Stimulated activated CD8-positive, alpha-beta memory T cell treated with anti-CD3 and anti-CD28 coated beads, Interleukin-4, amount 100 ng/mL, for 48 hours (primary cell): ENCODE data around the gene NEDD4L.

Experiments
- DNase-seq: peaks from one replicate; pipeline ENCODE4 v3.0.0-alpha.2; 2020

The NEDD4L gene

DNA sequence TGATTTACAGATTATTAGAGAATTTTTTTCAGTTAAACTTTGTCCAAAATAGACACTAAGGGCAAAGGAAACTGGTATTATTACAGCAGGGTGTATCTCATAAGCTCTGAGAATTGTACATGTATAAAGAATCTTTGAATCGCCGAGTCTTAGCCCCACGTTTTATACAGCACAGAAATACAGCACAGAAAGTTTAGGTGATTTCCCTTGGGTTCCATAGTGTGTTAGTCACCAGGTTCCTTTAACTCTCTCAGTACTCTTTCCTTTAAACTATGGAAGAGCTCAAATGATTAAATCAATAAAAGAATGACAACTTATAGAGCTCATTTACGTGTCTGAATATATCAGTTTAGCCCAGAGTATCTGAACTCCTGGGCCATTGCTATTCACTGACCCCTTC is 256.8 kb downstream of the NEDD4L start:
- no peak for DNase-seq

DNA sequence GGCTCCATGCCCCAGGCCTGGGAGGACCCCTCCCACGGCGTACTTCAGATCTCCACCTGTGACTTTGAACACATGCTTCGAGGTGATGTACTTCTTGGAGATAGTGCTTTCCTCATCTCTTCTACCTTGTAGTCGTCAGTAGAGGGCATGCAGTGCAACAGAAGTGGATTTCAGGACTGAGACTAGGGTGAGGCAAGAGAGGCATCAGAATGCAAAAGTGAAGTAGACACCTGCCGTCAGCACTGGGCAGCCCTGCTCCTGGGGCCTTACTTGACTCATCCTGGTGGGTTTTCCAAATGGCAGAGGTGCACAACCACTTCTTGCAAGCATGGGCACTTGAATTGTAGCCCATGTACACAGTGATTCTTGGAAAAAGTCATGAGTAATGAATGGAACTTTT is 258.8 kb downstream of the NEDD4L start:
- no peak for DNase-seq

DNA sequence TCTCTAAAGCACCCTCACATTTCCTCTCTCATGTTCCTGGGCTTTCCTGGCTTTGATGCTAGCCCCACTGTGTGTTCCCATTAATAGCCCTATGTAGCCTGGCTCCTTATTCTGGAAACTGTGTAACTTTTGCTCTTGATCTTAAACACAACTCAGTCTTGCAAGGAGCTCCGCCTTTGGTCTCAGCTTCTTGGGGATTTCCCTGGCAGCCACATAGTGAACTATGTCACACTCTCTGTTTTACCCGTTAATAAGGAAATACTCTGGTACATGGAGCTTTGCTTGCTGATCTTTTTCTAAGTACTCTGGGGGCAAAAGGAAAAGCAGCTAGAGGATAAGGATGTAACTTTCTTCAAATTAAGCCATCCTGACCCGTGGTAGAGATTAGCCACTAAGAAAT is 259.3 kb downstream of the NEDD4L start:
- peak; percentile 35 for DNase-seq

DNA sequence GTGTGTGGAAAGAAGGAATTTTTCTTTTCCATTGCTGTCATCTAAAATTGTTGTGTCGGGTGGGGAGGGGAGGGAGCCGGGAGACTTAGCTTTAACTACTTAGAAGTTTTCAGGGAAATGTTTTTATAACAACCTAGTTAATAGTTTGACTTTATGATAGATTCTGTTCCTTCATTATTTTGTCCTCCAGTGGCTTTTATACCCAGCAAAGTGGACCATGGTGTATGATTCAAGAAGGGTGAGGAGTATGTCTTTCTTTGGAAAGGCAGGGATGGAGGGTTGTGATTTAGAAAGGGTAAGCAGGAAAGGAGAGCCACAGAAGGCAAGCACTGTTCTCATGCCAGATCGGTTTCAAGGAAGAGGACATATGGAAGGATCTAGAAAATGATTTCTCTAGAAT is 261.8 kb downstream of the NEDD4L start:
- DNase-seq: no peak

DNA sequence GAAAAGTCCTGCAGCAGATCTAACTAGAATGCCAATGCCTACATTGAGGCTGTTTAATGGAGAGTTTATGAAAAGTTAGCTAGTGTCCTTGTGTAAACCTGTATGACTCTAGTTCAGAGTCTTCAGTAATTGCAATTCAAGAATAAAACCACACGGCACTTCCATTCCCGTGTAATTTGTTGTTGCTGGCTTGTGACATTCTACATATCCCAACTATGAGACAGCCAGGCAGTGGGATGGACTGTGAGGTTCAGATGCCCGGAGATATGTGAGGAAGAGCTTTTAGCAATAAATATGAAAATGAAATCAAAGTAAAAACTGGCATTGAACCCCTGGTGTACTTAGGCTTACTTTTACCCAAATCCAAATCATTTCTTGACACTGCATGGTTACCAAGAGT is 263.4 kb downstream of the NEDD4L start:
- no peak for DNase-seq

DNA sequence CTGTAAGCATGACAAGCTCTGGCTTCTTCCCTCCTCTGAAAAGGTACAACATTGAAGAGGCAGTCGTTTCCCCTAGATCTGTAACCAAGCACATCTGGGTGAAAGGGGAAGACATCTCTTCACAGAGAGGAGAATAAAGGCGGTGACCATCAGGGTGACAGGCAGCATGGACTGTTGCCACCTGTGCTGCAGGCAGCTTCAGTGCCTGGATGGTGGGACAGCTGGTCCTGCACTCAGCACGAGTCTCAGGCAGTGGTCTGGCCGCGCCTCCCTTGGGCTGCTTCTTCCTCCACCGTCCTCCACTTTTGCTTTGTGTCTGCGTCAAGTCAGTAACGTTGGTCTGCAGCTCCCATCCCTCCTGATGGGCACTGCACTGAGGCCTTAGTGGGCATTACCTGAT is 264.4 kb downstream of the NEDD4L start:
- DNase-seq: no peak

DNA sequence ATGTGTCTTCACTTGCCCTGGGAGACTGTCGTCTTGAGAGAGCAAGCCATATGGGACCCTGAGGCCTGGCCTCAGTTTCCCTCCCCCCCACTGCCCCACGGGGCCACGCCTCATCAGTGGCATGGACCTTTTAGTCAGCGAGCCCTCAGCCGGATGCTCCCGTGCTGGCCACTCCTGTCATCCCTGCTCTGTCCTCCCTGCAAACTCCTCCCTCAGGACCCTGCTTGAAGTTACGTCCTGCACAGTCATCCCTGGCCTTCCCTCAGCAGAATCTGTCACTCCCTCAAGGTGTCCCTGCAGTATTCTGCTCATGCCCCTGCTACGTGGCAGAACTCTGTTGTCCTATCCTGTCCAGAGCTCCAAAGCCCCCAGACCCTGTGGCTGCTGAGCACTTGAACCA is 265.1 kb downstream of the NEDD4L start:
- DNase-seq: no peak

DNA sequence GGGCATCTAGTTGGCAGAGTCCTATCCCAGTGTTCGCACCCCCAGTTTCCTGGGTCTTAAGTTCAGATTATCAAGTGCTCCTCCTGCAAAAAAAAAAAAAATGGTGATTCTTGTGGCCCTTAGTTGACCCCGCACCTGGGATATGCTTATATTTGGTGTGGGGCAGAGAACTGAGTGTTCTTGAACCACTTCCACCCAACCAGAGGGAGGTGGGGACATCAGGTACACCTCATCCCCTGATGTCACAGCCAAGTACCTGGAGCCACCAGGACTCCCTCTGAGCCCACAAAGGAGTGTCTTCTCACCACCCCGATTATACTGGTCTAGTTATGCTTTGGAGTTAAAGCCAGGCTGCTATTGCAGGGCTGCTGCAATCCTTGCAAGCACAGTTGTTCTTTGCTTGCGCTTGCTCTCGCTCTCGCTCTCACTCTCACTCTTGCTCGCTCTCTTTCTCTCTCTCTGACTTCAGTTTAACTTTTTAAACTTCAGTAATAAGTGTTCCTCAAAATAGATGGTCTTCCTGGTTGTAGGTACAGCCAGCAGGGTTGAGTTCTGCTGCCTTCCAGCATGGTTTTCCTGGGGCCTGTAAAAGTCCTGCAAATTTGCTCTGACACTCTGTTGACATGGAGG is 265.7 kb downstream of the NEDD4L start:
- no peak for DNase-seq

DNA sequence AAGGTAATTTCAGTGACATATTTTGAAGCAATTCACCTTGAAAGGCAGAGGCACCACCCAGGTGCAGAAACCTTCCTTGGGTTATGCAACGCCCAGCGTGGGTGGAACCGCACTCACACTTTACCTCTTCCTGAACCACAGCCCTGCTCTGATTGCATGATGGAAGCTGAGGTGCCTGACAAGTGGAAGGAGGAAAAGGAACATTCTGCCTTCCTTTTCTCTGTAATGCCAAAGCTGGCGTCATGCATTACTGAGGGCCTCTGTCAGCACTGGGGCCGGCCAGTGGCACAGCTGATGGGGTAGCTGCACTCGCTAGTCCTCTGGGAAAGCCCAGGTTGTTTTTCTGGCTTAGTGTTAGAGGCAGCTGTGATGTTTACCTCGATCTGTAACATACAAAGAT is 266.5 kb downstream of the NEDD4L start:
- DNase-seq: peak; percentile 66

DNA sequence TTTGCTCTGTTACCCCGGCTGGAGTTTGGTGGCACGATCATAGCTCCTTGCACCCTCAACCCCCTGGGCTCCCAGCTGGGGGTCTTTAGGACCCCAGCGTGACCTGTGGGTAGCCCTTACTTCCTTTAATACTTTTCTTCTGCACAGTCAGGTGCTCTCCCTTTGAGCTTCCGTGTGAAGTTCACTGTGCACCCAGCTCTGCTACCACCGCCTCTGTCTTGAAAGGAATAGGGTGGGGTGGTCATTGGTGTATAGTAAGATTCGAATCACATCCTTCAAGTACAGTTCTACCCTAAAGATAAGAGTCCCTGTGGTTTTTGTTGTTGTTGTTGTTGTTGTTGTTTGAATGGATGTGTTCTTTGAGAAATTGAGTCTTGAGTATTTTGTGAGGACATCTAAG is 267.4 kb downstream of the NEDD4L start:
- no peak for DNase-seq

DNA sequence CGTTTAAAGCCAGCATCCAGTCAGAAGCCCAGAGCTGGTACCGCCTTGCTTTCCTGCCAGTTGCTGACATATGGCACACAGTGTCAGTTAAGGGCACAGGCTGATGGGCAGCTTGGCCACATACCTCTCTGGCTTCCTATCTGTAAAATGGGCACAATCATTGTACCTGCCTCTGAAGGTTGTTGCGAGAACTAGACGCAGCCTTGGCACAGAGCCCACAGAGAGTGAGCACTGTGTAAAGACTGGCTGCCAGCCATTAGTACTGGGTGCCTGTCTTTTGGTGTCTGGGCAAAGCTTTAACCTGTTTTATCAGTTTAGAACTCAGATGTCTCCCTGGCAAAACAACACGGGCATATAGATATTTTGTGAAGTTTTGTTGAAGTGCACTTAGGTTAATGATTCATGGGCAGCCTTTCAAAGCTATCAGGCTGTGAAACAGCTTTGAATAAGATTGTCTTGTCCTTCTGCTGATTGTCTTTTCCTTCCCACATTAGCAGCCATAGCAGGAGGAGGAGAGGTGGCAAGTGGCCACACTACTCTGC is 269.5 kb downstream of the NEDD4L start:
- no peak for DNase-seq

DNA sequence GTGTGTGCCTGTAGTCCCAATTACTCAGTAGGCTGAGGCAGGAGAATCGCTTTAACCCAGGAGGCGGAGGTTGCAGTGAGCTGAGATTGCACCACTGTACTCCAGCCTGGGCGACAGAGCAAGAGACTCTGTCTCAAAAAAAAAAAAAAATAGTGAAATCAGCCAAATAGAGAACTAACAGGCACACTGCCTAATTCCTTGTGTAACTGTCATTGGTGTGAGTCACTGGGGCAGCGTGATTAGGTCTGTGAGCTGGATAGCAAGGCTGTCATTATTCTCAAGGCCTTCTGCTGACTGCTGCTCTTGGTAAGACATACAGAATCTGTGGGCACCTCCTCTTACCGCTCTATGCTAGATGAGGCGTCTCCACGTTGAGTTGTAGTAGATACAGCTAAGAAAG is 270.3 kb downstream of the NEDD4L start:
- no peak for DNase-seq

DNA sequence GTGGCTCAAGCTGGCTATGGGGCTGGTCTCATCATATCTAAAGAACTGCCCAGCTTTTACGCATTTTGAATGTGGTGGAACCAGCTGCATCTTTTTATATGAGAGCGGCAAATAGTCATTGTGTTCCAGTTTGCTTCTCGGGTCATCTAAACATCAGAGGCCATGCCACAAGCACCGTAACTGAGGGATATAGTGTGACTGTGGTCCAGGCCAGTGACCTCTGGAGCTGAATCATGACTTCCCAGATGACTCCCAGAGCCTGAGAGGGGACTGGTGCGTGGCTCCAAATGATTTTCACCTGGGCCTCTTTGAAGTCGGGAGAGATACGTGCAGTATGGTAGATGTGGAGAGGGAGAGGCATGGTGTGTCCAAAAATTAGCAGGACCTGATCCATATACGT is 271.0 kb downstream of the NEDD4L start:
- no peak for DNase-seq

DNA sequence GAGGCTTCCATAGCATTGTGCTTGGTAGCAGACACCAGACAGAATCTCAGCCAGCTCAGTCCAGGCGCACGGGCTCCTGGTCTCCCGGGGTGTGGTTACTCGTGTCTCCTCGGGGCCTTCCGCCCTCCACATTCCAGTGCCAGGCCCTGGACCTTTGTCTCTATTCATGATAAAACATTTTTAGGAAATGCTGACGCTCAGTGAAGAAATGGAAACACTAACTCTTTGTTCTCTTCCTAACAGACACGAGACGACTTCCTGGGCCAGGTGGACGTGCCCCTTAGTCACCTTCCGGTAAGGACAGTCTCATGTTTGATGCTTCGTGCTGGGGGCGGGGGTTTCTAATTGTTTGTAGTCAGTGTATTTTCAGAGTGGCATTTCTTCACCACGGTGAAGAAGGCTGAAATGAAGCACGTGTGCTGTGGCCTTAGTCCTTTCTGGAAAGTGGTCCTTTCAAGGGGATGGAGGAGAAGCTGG is 271.8 kb downstream of the NEDD4L start:
- DNase-seq: no peak

DNA sequence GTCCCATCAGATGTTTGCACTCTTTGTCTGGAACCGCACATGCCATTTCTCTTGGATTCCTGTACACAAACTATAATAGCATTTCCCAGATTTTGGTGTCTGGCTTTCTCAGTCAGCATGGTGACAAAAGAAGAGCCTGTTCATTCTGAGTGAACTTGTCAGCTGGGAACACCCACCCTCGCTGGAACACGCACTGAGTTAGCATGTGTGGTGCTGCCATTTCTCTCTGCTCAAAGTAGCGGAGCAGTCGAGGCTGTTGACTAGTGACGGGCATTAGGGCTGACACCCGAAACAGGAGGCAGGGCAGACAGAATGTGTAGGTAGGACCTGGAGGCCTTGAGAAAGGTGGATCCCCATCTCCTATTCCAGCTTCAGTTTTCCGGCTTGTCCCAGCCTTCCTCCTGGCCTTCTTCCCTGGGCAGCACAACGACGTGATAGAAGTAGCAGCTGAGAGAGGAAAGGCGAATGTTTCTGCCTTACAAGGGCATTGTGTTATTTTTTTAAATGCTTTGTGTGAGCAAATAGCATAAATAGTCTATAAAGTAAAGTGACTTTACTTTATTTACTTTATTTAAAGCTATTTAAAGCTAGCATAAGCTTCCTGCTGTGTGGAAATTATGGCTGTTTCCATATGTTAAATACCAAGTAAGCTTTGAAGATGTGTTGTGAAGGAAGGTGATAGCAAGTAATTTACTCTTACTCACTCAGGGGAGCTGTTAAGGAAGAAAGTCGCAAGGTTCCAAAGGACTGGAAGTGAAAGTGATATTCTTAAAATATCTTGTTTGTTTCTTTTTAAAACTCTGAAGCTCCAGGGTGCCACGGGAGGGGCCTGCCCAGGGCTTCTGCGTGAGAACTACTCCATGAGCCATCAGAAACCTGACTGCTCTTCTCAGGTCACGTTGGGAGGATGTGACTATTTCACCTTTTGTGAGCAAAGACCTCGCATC is 272.6 kb downstream of the NEDD4L start:
- no peak for DNase-seq

DNA sequence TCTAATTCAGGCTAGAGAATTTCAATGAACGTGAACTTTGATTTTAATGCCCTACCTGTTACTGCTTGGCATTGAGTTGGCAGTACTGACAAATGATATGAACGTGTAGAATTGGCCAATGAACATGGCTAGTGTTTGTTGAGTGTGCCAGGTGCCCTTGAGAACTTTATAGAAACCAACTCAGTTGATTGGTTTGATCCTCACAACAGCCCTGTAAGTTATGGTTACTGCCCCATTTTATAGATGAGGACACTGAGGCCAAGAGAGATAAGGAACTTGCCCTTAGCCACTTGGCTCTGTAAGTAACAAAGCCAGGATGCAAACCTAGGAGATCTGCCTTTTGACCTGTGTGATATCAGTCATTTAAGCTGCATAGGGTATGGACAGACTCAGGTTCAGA is 275.7 kb downstream of the NEDD4L start:
- no peak for DNase-seq

DNA sequence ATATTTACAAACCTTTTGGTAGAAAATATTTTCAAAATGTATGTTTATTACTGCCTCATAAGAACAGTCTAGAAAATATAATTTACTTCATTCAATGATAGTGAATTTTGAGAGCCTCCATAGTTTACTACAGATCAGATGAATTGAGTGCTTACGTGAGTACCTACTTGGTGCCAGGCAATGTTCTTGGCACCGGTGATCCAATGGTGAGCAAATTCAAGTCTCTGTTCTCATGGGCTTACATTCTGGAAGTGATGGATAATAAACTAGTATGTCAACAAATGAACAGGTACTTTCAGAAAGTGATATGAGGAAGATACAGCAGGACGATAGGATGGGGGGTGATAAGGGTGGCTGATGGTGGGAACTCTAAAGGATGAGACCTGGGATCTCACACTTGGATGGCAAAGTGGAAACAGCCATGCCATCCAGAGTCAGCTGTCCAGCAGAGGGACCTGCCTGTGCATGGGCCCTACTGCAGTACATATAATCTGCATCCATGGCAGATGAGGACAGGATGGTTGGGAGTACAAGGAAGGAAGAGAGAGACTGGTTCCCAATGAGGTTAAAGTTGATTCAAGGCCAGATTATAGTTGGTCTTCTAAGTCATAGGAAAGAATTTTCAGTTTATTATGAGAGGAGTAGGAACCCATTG is 277.0 kb downstream of the NEDD4L start:
- DNase-seq: no peak

DNA sequence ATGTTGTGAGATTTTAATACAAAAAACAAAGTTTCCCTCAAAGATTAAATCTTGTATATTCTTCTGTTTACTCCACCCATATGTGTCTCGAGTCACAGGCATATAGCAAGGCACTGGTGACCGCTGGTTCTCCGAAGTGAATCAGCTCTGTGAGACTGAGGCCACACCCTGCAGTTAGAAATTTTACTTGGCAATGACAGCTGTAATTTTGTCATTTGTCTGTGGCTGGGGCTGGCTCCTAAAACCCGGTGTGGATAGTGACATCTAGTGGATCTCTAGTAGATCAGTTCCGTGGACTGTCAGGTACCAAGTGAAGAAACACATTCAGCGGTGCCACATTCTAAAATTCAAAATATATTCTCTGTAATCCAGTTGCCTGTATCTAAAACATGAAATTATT is 278.0 kb downstream of the NEDD4L start:
- DNase-seq: peak; percentile 46

DNA sequence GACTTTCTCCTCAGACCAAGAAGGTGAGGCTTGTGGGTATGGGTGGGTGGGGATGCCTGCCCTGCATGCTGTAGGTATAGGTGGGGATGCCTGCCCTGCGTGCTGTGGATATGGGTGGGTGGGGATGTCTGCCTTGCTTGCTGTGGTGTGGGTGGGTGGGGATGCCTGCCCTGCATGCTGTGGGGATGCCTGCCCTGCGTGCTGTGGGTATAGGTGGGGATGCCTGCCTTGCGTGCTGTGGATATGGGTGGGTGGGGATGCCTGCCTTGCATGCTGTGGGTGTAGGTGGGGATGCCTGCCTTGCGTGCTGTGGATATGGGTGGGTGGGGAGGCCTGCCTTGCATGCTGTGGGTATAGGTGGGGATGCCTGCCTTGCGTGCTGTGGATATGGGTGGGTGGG is 278.4 kb downstream of the NEDD4L start:
- no peak for DNase-seq

DNA sequence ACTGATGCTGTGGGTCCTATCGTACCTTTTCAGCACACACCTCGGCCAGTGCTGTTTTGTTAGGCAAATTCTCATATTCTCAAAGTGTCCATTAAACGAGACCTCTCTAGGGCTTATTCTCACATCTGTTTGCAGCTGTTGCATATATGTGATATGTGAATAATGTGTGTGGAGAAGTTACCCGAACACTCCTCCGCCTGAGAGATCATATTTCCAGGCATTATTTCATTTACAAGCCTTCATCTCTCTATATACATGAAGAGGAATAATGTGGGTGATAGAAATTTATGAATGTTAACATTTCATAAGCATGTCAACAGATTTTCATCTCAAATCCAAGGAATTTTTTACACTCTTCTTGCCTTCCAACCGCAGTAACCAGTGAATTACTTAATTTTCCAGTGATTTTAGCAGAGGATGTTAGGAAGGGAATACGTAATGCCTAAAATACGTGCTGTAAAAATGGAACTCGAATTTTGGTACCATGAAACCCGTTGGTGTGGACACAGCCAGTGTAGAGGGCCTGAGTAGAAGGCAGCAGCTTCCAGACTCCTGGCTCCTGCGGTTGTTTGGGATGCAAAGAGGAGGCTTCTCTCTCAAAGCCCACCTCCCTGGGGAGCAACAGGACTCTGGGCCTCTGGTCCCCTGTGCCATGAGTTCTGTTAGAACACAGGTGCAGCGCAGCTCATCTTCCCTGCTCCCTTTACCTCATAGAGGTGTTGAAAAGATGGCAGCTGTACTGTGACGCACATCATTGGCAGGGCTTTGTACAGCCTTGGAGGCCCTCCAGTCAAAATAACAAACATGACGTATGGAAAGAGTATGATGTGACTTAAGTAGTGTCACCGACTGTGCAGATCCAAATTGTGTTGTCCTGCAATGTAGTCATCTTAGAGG is 280.1 kb downstream of the NEDD4L start:
- DNase-seq: no peak

DNA sequence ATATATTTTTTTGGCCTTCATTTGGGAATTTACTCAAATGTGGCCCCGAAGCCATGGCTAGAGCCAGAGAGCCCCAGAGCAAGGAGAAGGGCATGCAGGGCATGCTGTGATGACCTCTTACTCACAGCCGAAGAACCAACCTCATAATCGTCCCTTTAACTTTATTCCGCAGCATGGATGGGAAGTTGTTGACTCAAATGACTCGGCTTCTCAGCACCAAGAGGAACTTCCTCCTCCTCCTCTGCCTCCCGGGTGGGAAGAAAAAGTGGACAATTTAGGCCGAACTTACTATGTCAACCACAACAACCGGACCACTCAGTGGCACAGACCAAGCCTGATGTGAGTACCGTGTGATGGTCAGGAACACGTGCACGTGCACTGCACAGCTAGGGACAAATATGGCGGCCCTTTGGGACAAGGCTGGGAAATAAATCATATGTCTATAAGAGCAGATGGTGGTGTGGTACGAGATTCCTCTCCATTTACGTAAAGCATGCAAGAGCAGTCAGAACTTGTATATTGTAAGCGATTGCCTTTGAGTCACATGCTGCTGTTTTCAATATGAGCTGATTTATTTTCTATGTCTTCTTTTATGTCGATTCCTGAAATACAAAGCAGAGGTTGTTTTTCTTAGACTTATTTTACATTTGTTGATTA is 280.9 kb downstream of the NEDD4L start:
- no peak for DNase-seq

DNA sequence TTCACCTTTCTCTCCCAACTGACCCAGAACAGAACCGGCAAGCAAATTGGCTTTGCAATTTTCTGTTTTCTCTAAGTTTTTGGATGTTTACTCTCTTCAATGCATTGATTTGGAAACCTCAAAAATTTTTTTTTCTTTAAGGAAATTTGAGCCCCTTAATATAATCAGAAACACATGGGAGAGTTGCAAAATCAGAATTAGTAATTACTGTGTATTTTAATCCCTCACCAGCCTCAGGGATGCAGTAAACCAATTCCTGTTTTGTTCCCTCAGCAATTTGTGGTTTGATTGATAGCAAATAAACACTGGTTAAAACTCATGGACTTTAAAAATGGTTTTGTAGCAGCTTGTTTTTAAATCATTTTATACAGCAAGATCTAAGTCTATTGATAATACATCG is 281.5 kb downstream of the NEDD4L start:
- no peak for DNase-seq
